GM21528 (cell line): Measurements from ENCODE around the gene EDNRB.
"Not testable (repeated sequence)": the region's sequence is repeated elsewhere in the genome, so short reads cannot be mapped to it uniquely, and the experiment has no call there.

Experiments
- ATAC-seq: cut with Tn5 transposase; IDR thresholded peaks from one replicate; pipeline ENCODE4 v1.9.1; 2021; ENCODE audit warnings: mild to moderate bottlenecking, moderate library complexity; ENCODE audit not compliant: unreplicated experiment, low FRiP score

The EDNRB gene

DNA sequence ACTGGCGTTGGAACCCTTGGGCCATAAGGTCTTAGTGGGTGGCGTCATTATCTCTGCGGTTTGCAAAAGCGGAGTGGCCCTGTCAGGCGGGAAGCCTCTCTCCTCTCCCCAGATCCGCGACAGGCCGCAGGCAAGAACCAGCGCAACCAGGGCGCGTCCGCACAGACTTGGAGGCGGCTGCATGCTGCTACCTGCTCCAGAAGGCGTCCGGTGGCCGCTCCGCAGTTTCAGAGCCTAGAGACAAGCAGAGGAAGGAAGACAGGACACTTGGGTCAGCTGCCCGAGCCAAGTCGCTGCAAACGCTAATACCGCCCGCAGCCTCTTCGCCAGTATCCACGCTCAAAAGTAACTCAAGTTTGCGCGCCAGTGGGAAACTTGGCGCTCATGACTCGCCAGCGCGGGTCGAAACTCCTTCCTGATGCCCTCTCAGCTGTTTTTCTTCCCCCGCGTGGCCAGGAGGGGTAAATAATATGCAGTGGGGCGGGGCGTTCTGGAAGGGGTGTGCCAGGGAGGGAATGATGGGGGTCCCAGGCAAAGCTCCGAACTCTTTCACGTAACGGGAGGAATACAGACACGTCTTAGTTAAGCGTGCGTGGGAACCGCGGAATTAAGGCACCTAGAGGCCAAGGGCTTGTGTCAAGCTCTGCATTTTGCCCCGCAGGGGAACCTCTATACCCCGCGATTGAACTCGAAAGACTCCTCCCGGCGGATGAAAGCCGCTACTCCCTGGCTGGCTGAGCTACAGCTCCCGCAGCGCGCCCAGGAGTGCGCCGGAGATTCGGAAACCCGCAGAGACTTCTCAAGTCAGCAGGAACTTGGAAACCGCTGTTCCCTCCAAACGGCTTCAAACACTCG lies at the start of gene EDNRB:
EDNRB (minus strand) TSS at position 441 of the 855 bp plus-strand sequence; CDS start at position 183, 258 bp downstream.
- no peak for ATAC-seq

DNA sequence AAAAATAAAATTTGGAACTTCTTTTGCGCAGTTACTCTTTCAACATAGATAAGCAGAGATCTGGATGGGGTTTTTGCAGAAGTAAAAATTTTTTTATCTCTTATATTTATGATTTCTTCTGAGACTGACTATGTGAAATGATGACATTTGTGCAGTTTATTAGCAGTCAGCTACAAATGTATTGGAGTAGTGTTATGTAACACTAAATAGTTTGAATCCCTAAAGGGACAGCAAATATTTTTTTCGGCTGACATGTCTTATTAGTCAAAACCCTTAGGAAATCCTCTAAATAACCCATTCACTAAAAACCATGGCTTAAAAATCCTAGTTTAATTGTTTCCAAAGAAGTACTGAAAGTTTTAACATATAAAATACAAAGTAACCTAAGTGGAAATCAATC lies 48.0 kb upstream of the EDNRB start:
- ATAC-seq, result no peak

DNA sequence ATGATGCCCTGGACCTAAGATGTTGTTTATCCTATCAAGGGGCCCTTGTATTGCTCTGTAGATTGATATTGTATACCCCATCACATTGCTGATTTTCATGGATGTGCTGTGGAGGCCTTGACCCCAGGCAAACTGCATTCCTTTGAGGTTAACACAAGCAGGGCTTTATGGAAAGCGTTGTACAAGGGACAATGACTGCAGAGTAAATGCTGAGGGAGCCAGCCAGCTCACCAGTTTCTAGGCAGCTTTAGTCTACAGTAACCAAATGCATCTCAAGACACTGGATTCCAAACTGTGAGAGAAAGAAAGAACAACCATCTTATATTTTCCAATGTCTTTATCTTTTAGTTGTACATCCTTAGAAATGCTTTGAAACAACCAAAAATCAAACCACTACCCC lies 34.1 kb upstream of the EDNRB start:
- ATAC-seq, result no peak

DNA sequence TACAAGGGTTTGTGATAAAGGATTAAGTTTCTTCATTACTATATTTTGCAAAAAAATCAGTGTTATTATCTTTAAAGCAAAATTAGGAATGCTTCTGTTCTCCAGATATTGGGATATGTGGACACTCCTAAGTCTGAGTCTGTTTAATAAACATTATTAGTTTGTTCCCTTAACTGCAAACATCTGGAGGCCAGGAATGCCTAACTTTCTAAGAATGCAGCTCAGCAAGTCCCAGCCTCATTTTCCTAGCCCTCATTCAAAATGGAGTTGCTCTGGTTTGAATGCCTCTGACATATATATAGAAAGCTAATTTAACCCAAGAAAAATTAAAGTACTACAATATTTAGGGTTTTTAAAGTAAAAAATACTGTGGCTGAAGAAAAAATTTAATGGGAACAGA lies 33.6 kb upstream of the EDNRB start:
- ATAC-seq, result no peak

DNA sequence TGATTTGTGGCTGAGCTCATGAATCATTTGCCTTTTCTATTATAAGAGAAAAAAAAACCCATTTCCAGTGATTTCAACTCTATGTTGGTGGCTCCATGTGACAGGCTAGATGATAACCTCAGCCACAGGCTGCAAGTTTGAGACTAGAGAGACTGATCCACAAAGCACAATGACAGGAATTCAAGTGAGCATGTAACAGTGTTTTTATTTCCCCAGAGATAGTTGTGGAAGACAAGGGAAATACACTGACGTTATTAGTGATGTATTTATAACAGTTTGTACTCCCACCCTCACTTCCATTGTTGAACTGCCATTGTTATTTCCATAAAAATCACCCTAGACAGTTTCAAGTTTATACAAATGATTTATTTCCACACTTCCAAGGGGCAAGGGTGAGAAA lies 27.9 kb upstream of the EDNRB start:
- no peak for ATAC-seq

DNA sequence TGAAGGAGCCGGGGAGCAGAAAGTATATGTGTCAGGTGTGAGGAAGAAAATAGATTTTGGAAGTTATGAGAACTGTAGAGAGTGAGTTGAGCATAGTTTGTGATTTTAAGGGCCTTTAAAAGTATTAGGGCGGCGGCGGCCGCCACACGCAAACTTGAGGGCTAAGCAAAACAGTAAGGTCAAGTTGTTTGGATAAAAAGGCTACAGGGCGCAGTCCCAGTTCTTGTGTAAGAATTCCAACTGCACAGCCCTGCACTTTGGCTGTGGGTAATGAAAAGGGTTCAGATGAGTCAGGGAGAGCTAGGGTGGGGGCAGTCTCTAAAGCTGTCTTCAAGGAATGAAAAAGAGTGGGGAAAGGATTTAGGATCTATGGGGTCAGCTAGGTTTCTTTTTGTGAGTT lies 16.4 kb upstream of the EDNRB start:
- not testable (repeated sequence) for ATAC-seq

DNA sequence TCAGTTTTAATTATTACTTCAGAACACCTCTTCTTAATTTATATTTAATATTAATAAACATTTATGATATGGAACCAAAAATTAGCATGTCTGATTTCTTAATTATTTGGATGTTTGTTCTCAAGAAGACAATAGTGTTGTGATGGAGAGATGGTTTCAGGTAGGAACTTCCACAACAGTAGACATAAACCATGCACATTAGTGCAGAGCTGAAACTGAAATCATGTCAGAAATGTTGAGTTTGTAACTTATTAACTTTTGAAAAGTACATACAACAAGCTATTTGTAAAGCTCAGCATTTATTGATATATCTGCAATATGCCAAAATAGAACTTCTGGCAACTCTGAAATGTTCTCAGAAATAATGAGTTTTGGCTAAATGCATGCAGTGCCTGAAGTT lies 11.8 kb upstream of the EDNRB start:
- ATAC-seq, result peak; percentile 87

DNA sequence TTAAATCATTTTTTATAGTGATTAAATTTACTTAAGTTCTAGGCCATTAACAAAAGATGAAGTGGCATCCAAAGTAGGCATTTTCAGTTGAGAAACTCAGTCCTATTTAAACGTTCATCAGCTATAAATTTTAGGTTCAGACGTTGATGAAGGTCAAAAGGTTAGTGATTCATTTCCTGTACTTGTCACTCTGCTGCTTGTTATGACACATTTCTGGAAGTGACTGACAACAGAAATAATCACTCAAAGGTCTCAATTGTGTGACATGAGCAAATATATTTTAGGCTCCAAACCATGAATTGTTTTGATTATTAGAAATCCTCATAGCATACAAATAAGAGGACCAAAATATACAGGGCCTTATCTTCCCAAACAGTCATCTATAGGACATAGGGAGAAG lies 10.3 kb upstream of the EDNRB start:
- ATAC-seq, result peak; percentile 84

DNA sequence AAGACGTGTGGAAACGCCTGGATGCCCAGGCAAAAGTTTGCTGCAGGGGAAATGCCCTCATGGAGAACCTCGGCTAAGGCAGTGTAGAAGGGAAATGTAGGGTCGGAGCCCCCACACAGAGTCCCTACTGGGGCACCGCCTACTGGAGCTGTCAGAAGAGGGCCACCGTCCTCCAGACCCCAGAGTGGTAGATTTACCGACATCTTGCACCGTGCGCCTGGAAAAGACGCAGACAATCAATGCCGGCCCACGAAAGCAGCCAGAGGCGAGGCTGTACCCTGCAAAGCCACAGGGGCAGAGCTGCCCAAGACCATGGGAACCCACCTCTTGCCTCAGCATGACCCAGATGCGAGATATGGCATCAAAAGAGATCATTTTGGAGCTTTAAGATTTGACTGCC lies 7.0 kb upstream of the EDNRB start:
- no peak for ATAC-seq

DNA sequence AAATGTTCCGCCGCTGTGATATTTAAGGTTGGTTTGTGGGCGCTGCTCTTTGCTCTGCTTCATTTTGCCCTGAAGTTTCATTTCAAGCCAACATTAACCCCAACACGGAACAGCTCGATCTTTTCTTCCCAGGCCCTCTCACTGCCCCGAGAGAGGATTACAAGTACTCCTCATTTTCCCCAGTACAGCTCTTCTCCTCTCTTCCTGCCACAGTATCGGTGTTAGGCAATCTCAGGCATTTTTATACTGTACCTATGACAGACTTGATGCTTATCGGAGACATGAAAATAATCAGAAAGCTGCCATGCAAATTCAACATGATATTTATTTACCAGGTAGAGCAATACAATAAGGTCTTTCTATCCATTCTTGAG lies 1.3 kb upstream of the EDNRB start:
- ATAC-seq, result no peak

DNA sequence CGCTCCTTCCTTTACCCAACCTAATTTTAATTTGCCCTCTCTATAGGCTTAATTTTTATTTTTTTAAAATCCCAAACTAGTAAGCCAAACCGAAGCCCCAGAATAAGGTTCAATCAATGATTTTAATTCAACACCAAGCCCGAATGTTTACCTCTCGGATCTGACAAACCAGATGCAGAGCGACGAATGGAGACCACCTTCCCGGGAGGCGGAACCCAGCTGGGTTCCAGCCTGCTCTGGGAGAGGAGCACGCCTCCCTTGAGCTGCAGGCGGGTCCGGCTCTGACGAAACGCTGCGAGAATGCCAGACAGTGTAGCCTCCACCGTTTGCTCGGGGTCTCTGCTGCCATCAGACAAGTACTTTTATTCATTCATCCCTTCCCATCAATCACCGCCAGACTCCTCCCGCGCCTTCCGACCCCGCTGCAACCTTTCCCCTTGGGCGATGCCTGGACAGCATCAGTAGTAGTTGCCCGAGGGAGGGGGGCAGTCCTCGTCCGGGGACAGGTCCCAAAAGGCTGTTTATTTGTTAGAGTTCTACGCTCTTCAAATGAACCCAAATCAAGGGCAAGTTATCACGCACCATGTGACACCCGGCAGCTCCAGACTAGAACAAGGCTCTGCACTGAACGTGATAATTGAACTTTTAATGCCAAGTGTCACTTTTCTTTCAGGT lies 752 bp upstream of the EDNRB start:
- no peak for ATAC-seq

DNA sequence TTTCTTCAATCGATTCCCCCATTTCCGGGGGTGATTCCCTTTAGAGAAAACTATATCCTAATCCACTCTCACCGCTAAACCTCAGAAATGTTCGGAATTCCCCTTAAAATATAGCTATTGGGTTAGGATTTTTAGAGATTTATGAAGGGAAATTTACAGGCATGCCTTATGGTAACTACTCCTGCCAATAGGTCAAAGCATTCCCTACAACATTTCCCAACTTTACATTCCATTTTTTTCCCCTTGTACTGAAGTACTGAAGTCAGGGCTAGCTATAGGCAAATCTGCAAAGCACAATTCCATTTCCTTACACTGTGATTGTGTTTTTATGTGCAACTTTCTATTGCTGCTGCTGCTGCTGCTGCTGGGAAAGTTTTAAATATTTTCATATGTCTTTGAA lies 2.1 kb downstream of the EDNRB start:
- ATAC-seq, result no peak

DNA sequence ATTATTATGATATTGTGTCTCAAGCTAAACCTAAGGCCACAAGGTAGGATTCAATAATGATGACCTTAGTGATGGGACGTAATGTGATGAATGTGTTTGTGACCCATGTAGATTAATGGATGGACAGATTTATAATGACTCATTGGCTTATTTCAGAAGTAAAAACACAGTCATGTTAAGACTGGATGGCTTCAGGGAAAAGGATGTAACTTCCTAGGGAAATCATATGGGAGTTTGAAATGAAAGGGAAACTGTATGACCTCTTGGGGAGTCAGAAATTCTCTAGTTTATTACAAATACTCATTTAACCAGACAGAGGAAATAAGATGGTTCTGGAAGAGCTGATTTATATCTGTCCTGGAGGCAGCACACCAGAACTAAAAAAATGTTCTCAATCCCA lies 2.9 kb downstream of the EDNRB start:
- ATAC-seq, result no peak

DNA sequence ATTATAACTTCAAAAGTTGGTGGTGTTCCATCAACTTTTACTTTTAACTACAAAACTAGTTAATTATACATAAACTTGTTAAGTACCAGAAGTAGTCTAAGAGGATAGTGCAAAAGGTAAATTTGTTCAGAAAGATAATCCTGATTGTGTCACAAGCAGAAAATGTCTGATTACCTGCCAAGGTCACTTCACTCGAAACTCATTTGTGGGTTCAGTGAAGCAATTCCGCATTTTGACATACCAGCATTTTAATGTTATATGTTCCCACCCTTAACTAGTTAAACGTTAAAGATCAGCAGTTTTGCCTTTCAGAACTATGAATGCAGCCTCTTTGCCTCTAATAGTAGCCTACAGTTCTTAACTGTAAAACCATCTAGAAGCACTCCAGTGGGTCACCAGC lies 5.6 kb downstream of the EDNRB start:
- ATAC-seq, result no peak

DNA sequence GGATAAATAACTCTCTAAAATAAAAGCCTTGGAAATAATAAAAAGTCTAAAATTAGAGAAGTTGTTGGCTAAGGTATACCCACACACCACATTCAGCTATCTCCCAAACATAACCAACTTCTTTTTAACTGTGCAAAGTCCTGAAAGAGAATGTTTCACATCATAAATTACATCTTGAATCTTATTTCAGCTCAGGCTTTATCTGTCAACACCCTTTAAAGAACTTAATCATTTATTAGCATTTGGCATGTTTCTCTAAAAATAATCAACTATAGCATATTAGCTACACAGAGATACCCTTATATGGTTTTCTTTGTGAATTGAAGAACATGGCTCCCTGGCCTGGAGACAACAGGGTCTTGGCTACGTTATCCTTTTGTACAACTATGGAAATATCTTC lies 6.9 kb downstream of the EDNRB start:
- ATAC-seq, result no peak

DNA sequence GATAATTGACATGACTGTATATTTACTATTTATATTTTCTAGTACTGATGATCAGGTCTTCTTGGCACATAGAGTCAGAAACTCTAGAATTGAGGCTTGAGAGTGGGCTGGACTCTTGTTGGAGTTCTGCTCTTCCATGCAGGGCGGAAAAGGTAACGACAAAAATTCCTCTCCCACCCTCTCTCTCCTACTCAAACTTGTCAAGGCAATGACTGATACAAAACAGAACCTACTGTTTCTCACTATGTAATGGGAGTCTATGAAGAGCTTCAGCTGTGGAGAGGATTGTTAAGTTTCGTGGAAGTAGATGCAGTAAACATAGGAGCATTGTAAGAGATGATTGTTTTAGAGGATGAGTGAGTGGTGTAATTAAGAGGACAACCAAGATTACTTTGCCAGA lies 8.8 kb downstream of the EDNRB start:
- ATAC-seq, result no peak

DNA sequence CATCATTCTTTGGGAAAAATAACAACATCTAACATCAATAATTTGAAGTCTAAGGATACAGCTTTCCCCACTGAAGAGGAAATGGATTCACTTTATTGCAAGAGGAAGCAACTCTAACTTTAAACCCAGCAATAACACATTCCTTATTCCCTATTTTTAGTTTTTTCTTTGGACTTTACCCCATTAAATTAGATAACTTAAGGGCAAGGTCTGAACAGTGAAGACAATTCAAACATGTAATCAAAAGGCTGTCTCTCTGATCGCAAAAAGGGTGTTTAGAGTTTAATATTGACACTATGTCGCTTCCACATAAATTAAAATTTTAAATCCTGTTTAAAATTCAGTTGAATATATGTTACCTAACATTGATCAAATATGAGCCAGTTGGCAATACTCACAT lies 10.1 kb downstream of the EDNRB start:
- ATAC-seq, result no peak

DNA sequence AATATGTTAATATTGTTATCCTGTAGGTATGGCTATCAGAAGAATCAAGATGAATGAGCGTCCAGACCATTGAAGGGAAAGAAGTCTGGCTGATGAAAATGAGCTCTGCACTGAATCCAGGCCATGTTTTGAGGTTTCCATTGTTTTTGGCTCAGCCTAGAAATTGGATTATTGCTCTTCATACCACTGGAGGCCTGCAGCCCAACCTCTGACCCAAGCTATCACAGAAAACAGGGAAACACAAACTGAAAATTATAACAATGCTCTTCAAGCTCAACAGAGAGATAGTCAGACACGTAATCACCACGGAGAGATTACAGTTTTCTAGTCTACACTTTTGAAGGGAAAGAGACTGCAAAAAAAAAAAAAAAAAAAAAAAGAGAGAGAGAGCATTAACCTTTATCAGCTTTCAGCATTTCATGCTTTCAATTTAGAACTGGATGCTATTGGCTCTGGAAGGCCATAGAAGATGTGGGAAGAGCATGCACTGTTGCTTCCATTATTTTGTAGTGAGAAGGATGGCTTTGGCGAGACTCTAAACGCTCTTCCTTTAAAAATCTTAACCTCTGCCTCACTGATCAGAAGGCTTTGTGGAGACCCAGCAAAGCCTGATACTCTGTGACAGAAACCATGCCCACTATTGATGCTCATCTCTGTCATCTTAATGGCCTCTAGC lies 10.8 kb downstream of the EDNRB start:
- no peak for ATAC-seq

DNA sequence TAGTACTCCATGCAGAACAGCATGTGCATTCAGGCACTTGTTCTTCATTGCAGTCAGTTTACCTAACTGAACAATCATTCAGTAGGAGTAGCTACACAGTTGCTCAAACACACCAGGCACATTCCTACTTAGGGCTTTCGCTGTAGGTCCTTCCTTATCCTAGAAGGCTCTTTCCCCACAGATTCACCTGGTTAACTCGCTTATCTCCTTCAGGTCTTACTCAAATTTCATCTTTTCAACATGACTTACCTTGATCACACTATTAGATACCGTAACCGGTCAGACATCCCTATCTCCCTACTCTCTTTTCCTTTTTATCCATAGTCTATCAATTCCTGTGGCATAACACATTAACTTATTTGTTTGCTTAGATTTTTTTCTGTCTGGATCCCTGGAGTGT lies 14.6 kb downstream of the EDNRB start:
- ATAC-seq, result no peak

DNA sequence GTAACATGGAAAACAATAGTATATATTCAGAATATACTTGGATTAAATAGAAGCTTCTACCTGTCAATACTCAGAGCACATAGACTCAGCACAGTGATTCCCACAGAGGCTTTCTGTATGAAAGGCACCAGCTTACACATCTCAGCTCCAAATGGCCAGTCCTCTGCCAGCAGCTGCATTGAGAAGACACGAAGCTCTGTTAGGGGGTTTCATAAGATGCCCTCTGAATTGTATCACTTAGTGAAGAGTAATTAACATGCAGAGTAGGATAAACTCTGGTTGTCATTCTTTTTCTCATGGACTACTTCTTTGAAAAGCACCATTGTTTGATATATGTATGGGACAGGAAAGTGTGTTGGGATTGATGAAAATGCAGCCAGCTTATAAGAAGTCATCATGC lies 15.2 kb downstream of the EDNRB start:
- no peak for ATAC-seq

DNA sequence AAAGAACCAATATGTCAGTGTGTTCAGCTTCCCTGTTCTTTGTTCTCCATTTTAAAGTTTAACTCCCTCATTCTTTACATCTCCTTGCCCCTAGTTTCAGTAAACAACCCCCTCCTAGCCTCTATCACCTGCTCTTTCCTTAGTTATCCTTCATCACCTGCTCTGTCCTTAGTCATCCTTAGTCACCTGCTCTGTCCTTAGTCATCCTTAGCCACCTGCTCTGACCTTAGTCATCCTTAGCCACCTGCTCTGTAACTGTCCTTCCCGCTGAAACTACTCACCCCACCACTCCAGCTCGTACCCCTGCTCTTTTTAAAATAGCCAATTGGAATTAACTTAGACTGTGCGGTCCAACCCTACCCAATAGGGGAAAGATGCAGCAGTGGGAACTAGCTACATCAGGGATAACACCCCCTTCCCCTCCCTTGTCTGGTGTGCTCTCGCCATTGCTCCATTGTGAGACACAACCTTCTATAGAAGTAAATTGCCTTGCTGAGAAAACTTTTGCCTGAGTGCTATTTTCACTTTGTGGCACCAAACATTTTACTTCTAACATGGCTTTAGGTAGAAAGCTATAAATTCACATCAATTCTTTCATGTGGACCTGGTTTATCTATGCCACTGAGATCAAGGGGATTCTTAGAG lies 16.2 kb downstream of the EDNRB start:
- ATAC-seq, result no peak
